ENCODE measurements around the gene ATE1.

DNA sequence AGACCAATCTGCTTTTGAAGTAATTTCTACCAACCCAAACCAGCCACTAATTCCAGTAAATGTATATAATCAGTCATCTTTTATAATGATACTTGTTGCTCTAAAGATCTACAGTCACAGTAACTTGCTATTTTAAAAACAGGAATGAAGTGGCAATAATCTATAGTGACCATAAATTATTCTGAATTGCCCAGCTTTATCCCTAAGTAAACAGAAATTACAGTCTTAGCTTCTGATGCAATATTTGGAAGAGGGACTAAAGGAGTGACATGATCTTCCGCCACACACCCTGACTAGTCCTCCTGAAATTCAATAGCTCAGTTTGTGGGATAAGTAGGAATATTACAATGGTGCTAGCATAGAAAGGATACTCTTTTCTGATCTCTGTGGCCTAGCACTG lies 96.1 kb downstream of the ATE1 start:
- TF ChIP-seq, protein P1, sequence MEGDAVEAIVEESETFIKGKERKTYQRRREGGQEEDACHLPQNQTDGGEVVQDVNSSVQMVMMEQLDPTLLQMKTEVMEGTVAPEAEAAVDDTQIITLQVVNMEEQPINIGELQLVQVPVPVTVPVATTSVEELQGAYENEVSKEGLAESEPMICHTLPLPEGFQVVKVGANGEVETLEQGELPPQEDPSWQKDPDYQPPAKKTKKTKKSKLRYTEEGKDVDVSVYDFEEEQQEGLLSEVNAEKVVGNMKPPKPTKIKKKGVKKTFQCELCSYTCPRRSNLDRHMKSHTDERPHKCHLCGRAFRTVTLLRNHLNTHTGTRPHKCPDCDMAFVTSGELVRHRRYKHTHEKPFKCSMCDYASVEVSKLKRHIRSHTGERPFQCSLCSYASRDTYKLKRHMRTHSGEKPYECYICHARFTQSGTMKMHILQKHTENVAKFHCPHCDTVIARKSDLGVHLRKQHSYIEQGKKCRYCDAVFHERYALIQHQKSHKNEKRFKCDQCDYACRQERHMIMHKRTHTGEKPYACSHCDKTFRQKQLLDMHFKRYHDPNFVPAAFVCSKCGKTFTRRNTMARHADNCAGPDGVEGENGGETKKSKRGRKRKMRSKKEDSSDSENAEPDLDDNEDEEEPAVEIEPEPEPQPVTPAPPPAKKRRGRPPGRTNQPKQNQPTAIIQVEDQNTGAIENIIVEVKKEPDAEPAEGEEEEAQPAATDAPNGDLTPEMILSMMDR (IDR thresholded peaks at IDR 0.05): no peak
- TF ChIP-seq SOX15 (CRISPR knock-in tag; IDR thresholded peaks at IDR 0.05) (no peak), ZNF232 (CRISPR knock-in tag; IDR thresholded peaks at IDR 0.05) (no peak), SMAD3 (CRISPR knock-in tag; IDR thresholded peaks at IDR 0.05; ENCODE audit: borderline replicate concordance) (no peak), CREB1 (CRISPR knock-in tag; IDR thresholded peaks at IDR 0.05) (no peak), NR1H2 (CRISPR knock-in tag; IDR thresholded peaks at IDR 0.05) (no peak)

All from WTC11 (cell line).